HG03064 (cell line): ENCODE measurements around the gene GALNS.
"Not testable (repeated sequence)": the region's sequence is repeated elsewhere in the genome, so short reads cannot be mapped to it uniquely, and the experiment has no call there.

Experiments used
- ATAC-seq: cut with Tn5 transposase; IDR thresholded peaks from one replicate; pipeline ENCODE4 v1.9.1; 2021; ENCODE audit warnings: low read depth; ENCODE audit not compliant: unreplicated experiment

The GALNS gene

DNA sequence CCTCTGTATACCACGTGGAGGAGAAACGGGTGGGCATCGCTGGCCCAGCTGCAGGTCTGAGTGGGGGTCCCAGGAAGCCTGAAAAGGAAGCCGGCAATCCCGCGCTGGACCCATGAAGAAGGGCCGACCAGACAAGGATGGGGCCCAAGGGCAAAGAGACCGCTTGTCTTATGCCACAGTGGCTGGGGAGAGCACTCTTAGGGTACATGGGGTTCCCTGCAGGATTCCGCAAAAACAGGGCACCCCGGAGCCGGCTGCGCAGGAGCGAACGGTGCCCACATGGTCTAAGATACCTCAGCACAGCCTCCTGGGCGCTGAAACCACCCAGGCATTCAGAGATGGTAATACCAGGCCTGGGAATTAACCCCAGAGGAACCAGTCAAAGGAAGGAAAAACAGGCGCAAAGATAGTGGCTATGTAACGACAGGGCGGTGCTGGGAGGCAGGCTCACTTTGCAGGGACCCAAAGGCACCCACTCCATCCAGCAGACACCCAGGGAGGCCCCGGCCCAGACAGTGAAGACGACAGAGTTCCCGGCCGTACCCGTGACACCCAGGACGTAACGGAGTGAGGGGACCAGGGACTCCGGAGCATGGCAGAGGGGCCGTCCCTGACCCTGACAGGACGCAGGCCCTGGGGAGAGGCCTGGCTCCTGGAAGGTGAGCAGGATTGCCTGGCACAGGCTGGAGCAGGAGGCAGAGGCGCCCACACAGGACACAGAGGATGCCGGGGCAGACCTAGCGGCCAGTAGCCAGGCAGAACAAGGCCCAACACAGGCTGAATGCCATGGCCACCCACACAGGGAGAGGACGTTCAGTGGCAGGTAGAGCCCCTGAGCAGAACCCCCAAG, 82.0 kb downstream of the GALNS start:
- no peak for ATAC-seq

DNA sequence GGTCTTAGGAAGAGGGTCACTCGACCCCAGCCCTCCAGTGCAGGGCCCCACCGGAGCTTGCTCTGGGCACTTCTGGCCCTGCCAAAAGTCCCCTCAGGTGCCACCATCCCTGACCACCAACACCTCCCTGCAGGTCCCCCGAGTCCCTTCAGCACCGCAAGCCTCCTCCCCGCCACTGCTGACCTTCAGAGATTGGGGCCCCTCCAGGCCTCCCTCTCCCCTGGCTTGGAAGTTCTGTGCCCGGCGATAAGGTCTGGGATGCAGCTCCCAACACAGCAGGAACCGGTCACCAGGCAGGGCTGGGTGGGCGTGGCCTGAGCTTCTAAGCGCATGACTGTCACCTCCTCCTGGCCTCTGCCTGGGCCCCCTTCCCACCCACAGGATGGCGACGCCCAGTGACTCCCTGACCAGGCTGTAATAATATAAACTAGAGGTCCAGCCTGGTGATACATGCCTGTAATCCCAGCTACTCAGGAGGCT, 82.9 kb downstream of the GALNS start:
- no peak for ATAC-seq

DNA sequence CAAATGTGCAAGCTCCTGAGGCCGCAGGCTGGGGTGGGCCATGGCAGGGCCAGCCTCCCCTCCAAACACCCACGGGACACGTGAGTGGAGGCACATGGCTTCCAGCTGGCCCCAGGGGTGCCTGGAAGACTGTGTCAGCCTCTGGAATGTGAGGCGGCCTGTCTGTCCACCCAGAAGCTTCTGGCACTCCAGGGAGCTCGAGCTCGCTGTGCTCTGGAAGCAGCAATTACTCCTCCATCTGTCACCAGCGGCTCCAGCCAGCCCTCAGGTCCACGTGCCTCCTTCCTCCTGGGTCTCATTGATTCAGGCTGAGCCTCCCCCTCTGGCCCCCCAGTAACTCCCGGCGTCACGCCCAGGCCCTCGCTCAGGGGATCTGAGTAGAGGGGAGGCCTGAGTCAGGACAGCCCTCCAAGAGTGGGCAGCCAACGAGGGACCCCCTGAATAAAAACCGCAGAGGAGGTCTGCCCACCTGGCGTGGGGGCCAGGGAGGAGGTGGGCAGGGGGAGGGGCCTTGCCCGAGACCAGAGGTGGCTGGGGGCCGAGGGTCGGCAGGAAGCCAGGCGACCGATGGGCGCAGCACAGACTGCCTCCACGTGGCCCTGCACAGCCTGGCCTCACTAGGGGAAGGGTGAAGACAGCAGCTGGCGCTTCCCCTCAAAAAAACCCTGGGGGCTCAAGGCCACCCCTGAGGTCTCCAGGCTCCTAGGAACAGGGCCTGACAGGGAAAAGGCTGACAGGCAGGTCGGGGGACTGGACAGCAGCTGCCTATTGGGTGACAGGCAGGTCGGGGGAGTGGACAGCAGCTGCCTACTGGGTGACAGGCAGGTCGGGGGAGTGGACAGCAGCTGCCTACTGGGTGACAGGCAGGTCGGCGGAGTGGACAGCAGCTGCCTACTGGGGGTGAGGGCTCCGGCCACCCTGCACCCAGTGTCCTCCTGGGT, 83.6 kb downstream of the GALNS start:
- ATAC-seq, result no peak

DNA sequence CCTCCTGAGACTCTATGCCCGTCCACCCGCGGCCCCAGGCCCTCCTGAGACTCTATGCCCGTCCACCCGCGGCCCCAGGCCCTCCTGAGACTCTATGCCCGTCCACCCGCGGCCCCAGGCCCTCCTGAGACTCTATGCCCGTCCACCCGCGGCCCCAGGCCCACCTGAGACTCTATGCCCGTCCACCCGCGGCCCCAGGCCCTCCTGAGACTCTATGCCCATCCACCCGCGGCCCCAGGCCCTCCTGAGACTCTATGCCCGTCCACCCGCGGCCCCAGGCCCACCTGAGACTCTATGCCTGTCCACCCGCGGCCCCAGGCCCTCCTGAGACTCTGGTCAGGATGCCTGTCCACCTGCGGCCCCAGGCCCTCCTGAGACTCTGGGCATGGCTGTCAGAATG, 85.0 kb downstream of the GALNS start:
- ATAC-seq, result not testable (repeated sequence)

- no peak for ATAC-seq
Observed at GRCh38 chr16:88771294-88771772, 85.4 kb downstream of the GALNS start.

- ATAC-seq, result no peak
Observed at GRCh38 chr16:88770461-88771293, 86.1 kb downstream of the GALNS start.

- no peak for ATAC-seq
Observed at GRCh38 chr16:88769617-88770460, 86.9 kb downstream of the GALNS start.

- no peak for ATAC-seq
Observed at GRCh38 chr16:88768071-88768783, 88.5 kb downstream of the GALNS start.

DNA sequence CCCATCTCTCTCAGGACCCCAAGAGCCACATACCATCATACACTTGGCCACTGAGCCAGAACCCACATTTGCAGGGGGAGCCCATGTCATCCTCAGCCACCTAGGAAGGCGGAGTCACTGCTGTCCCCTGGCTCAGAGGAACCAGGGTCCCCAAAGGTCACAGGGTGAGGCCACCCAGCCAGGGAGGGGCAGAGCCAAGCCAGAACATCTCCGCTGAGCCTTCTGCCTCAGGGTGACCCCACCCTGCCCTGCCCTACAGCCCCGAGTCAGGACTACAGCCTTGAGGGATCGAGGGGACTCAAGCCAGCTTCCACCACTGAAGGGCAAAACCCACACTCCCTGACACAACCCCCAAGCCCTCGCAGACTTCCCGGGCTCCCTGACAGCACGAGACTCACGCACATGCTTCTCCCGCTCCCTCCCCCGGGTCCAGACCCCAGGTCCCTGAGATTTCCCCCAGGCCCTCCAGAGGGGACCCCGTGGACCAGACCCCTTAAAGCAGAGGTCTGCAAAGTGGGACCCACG, 89.1 kb downstream of the GALNS start:
- no peak for ATAC-seq

GRCh38 chr16:88766975-88767374, 89.8 kb downstream of the GALNS start:
- no peak for ATAC-seq

DNA sequence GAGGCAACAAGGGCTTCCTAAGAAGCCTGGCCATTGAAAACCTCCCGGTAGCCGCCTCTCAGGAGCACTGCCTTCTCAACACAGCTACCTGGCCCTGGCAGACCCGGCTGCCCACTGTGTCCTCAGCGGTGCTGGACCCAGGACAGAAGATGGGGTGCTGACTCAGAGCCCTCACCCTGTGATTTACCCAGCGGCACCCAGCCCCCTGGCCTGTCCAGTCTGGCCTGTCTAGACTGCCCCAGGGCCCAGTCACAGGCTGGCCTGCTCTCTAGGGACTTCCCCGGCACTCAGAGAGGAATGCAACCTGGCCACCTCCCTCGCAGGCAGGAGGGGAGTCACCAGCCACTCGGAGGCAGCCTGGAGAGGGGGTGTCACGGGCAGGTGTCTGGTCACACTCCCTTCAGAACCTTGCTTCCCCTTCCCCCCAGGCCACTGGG, 91.8 kb downstream of the GALNS start:
- ATAC-seq, result no peak

GRCh38 chr16:88764080-88764479, 92.7 kb downstream of the GALNS start:
- ATAC-seq, result no peak
